GM12878 (cell line): Measurements from ENCODE around the gene LDLRAD4.

ENCODE experiments used
- CREB1 ChIP-seq: IDR thresholded peaks from 2 replicates; pipeline ENCODE4 v1.6.1; 2012; ENCODE audit warnings: low read depth, mild to moderate bottlenecking, inconsistent platforms
- DPF2 ChIP-seq: fragments of 450-650 bp; IDR thresholded peaks from 2 replicates; pipeline ENCODE4 v1.6.1; 2017; ENCODE audit warnings: mild to moderate bottlenecking
- EZH2 ChIP-seq: IDR thresholded peaks from 2 replicates; pipeline ENCODE4 v1.6.1; 2012; ENCODE audit warnings: low read depth, mild to moderate bottlenecking, control low read depth, inconsistent platforms, low read length, borderline replicate concordance; ENCODE audit not compliant: control insufficient read depth
- POLR2A ChIP-seq: IDR thresholded peaks from 2 replicates; pipeline ENCODE4 v1.6.1; 2011; ENCODE audit warnings: low read depth, mild to moderate bottlenecking, low read length
- SPI1 ChIP-seq: IDR thresholded peaks from 2 replicates; pipeline ENCODE4 v1.6.1; 2011; ENCODE audit warnings: low read depth, mild to moderate bottlenecking, low read length, moderate library complexity, borderline replicate concordance; ENCODE audit not compliant: insufficient read depth
- TF ChIP-seq, protein P1 (sequence below): IDR thresholded peaks from 2 replicates; pipeline ENCODE4 v1.6.1; 2012; ENCODE audit warnings: low read depth, low read length, improper control_type of control experiment
- TF ChIP-seq, protein P2 (sequence below): fragments of 450-650 bp; IDR thresholded peaks from 2 replicates; pipeline ENCODE4 v1.6.1; 2017; ENCODE audit warnings: mild to moderate bottlenecking, moderate library complexity
- TF ChIP-seq, protein P3 (sequence below), 3 experiments: IDR thresholded peaks in 2 of 3; conservative IDR thresholded peaks in 1 of 3; 2 replicates each; pipeline ENCODE4 v1.5.1; 2011; ENCODE audit warnings: low read depth in 3 of 3, low read length in 3 of 3, mild to moderate bottlenecking in 3 of 3, control low read depth in 2 of 3, moderate library complexity in 2 of 3, inconsistent platforms in 1 of 3, mixed read lengths in 1 of 3; ENCODE audit not compliant: control insufficient read depth in 2 of 3, insufficient read depth in 1 of 3; ENCODE audit errors: extremely low read depth in 1 of 3

- no peak for TF ChIP-seq POLR2A
- TF ChIP-seq, protein P1, sequence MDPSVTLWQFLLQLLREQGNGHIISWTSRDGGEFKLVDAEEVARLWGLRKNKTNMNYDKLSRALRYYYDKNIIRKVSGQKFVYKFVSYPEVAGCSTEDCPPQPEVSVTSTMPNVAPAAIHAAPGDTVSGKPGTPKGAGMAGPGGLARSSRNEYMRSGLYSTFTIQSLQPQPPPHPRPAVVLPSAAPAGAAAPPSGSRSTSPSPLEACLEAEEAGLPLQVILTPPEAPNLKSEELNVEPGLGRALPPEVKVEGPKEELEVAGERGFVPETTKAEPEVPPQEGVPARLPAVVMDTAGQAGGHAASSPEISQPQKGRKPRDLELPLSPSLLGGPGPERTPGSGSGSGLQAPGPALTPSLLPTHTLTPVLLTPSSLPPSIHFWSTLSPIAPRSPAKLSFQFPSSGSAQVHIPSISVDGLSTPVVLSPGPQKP, result no peak
- TF ChIP-seq, protein P2, sequence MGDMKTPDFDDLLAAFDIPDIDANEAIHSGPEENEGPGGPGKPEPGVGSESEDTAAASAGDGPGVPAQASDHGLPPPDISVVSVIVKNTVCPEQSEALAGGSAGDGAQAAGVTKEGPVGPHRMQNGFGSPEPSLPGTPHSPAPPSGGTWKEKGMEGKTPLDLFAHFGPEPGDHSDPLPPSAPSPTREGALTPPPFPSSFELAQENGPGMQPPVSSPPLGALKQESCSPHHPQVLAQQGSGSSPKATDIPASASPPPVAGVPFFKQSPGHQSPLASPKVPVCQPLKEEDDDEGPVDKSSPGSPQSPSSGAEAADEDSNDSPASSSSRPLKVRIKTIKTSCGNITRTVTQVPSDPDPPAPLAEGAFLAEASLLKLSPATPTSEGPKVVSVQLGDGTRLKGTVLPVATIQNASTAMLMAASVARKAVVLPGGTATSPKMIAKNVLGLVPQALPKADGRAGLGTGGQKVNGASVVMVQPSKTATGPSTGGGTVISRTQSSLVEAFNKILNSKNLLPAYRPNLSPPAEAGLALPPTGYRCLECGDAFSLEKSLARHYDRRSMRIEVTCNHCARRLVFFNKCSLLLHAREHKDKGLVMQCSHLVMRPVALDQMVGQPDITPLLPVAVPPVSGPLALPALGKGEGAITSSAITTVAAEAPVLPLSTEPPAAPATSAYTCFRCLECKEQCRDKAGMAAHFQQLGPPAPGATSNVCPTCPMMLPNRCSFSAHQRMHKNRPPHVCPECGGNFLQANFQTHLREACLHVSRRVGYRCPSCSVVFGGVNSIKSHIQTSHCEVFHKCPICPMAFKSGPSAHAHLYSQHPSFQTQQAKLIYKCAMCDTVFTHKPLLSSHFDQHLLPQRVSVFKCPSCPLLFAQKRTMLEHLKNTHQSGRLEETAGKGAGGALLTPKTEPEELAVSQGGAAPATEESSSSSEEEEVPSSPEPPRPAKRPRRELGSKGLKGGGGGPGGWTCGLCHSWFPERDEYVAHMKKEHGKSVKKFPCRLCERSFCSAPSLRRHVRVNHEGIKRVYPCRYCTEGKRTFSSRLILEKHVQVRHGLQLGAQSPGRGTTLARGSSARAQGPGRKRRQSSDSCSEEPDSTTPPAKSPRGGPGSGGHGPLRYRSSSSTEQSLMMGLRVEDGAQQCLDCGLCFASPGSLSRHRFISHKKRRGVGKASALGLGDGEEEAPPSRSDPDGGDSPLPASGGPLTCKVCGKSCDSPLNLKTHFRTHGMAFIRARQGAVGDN, result no peak
- no peak for TF ChIP-seq EZH2
- TF ChIP-seq, protein P3, sequence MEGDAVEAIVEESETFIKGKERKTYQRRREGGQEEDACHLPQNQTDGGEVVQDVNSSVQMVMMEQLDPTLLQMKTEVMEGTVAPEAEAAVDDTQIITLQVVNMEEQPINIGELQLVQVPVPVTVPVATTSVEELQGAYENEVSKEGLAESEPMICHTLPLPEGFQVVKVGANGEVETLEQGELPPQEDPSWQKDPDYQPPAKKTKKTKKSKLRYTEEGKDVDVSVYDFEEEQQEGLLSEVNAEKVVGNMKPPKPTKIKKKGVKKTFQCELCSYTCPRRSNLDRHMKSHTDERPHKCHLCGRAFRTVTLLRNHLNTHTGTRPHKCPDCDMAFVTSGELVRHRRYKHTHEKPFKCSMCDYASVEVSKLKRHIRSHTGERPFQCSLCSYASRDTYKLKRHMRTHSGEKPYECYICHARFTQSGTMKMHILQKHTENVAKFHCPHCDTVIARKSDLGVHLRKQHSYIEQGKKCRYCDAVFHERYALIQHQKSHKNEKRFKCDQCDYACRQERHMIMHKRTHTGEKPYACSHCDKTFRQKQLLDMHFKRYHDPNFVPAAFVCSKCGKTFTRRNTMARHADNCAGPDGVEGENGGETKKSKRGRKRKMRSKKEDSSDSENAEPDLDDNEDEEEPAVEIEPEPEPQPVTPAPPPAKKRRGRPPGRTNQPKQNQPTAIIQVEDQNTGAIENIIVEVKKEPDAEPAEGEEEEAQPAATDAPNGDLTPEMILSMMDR (IDR thresholded peaks at IDR 0.05 in 2 of 3, conservative IDR thresholded peaks at IDR 0.05 in 1 of 3; ENCODE audit: control insufficient read depth in 2 of 3, extremely low read depth in 1 of 3, insufficient read depth in 1 of 3, low read depth in 3 of 3, low read length in 3 of 3), result no peak
- TF ChIP-seq CREB1, result no peak
- TF ChIP-seq SPI1, result no peak
- TF ChIP-seq DPF2, result no peak
Measured at GRCh38 chr18:13223311-13224143, 5.0 kb downstream of the LDLRAD4 start.
